Measurements from ENCODE around the gene CFAP99.
"Not testable (repeated sequence)": the region's sequence is repeated elsewhere in the genome, so short reads cannot be mapped to it uniquely, and the experiment has no call there.

The CFAP99 gene

DNA sequence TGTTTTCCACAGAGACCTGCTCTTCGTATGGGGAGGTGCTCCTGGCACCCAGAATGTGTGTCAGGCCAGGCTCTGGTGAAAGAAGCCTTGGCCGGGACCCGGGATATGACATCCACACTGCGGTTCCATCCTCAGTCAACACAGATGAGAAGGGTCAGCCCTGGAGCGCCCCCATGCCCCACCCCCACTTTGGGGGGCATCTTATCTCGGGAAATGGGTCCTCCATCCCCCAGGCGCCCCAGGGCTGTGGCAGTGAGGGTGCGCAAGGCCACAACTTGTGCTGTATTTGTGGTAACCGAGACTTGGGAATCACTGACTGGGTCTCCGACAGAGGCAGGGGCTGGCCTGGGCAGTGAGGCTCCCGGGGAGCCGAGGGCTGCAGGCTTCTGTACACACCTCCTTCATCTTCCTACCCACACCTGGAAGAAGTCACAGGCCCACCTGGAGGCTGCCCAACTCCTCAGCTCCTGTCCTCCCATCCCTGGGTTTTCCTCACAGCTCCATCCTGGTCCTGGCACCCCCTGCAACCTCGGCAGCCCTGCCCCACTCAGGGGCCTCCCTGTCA is 8.0 kb downstream of the CFAP99 start:
- no peak for FAIRE-seq
- DNase-seq (ENCODE audit: insufficient read length, low spot score) = no peak
- TF ChIP-seq TAF1 (IDR thresholded peaks at IDR 0.05; ENCODE audit: low read depth, low read length) (no peak), POLR2A (IDR thresholded peaks at IDR 0.05; ENCODE audit: low read depth, low read length) (no peak), POLR2AphosphoS5 (IDR thresholded peaks at IDR 0.05; ENCODE audit: low read depth, low read length) (no peak), PAX5 (IDR thresholded peaks at IDR 0.05; ENCODE audit: insufficient read depth, low read length, severe bottlenecking) (no peak), SPI1 (IDR thresholded peaks at IDR 0.05; ENCODE audit: low read depth, low read length) (no peak)

DNA sequence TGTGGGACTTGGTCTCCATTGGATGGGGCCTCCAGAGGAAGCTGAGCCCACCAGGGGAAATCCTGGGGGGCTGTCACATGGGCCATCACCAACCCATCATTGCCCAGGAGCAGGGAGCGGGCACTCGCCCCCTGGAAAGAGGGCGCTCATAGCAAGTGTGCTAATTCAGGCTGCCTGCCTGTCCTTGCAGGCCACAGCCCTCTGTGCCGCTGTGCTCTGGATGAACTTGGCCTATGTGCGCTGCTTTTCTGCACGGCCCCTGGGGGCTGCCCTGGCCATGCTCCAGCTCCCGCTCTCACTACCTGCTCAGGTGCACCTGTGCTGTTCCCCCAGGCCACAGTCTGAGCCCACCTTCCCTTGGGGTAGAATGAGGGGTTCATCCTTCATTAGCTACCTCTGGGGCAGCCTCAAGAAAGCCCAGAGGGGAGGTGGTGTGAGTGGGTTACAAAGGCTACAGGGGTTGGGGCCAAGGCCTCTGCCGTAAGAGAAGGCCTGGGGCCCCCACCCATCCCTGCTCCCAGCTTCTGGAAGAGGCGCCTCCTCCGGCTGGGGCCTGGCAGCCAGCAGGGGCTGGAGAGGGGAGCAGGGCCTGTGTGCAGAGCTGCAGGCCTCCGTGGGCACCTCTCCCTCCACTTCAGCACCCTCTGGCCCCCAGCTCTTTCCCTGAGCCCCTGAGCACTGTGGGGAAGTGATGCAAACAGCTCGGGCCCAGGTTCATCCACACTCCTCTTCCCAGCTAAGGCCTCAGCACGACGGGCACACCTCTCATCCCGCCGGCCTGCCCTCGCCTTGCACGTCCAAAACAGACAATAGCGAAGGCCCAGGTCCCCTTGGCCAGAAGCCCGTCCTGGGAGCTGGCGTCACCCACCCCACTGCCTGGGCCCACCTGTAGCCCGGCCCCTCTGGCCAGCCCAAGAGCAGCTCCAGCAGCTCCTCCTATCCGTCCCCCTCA is 8.9 kb downstream of the CFAP99 start:
- DNase-seq (ENCODE audit: insufficient read length, low spot score) (no peak), FAIRE-seq (no peak)
- TF ChIP-seq PAX5 (IDR thresholded peaks at IDR 0.05; ENCODE audit: insufficient read depth, low read length, severe bottlenecking) (no peak), POLR2A (IDR thresholded peaks at IDR 0.05; ENCODE audit: low read depth, low read length) (no peak), SPI1 (IDR thresholded peaks at IDR 0.05; ENCODE audit: low read depth, low read length) (no peak), POU2F2 (IDR thresholded peaks at IDR 0.05; ENCODE audit: low read depth, low read length) (no peak), POLR2AphosphoS5 (IDR thresholded peaks at IDR 0.05; ENCODE audit: low read depth, low read length) (no peak), TAF1 (IDR thresholded peaks at IDR 0.05; ENCODE audit: low read depth, low read length) (no peak)

DNA sequence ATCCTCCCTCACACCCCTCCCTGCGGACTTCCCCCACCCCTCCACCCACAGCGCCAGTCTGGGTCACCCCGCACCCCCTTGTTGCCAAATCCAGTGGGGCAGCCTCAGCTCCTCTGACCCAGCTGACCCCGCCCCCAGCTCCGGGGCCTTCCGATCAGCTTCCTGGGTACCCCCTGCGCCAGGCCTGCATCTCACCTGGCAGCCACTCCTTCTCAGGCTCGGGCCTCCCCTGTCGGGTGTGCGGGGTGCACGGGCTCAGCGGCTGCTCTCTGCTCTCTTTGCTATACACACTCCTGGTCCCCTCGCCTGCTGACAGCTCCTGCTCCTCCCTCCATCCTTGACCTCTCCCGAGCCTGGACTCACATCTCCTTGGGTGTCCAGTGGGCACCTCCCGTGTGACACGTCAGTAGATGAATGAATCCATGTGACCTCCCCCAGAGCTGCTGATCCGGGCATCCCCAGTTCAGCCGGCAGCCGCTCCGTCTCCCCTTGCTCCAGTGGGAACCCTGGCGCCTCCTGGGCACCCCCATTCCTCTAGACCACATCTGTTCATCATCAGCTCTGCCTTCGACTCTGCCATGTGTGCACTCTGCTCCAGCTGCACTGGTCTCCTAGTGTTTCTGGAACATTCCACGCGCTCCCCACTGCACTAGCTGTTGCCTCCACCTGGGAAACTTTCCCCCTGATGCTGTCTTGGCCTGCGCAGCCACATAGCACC is 9.9 kb downstream of the CFAP99 start:
- FAIRE-seq (no peak), DNase-seq (ENCODE audit: insufficient read length, low spot score) (no peak)
- TF ChIP-seq PAX5 (IDR thresholded peaks at IDR 0.05; ENCODE audit: insufficient read depth, low read length, severe bottlenecking) (no peak), POLR2AphosphoS5 (IDR thresholded peaks at IDR 0.05; ENCODE audit: low read depth, low read length) (no peak), POU2F2 (IDR thresholded peaks at IDR 0.05; ENCODE audit: low read depth, low read length) (no peak), SPI1 (IDR thresholded peaks at IDR 0.05; ENCODE audit: low read depth, low read length) (no peak), POLR2A (IDR thresholded peaks at IDR 0.05; ENCODE audit: low read depth, low read length) (no peak), TAF1 (IDR thresholded peaks at IDR 0.05; ENCODE audit: low read depth, low read length) (no peak)

DNA sequence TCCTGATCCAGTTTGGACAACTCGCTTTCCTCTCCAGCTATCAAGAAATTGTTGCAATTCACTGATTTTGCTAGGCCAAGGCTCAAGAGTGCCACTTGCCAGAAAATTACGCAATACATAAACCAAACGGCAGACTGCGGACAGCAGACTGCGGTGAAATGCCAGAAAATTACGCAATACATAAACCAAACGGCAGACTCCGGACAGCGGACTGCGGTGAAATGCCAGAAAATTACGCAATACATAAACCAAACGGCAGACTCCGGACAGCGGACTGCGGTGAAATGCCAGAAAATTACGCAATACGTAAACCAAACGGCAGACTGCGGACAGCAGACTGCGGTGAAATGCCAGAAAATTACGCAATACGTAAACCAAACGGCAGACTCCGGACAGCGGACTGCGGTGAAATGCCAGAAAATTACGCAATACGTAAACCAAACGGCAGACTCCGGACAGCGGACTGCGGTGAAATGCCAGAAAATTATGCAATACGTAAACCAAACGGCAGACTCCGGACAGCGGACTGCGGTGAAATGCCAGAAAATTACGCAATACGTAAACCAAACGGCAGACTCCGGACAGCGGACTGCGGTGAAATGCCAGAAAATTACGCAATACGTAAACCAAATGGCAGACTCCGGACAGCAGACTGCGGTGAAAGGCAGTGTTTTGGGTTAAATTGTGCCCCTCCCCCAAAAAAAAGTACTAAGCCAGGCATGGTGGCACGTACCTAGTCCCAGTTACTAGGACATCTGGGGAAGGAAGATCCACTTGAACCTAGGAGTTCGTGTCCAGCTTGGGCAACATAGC is 11.4 kb downstream of the CFAP99 start:
- FAIRE-seq = not testable (repeated sequence)

DNA sequence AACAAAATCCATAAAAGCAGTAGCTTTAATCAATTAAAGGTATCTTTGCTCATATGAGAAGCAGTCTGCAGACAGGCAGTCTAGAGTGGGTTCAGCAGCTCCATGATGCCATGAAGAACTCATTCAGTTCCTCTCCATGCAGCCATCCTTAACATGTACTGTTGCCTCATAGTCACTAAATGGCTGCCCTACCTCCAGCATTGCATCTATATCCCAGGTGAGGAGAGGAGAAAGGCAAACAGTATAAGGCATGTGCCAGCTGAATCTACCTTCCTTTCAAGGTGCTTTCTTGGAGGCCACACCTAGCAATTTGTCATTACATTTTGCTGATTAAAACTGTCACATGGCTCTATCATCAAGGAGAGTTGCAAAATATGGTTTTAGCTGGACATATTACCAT is 13.2 kb downstream of the CFAP99 start:
- no peak for TF ChIP-seq TAF1 (IDR thresholded peaks at IDR 0.05; ENCODE audit: low read depth, low read length)
- TF ChIP-seq POLR2A (IDR thresholded peaks at IDR 0.05; ENCODE audit: low read depth, low read length) = no peak
- TF ChIP-seq POLR2AphosphoS5 (IDR thresholded peaks at IDR 0.05; ENCODE audit: low read depth, low read length) = no peak
- no peak for TF ChIP-seq PAX5 (IDR thresholded peaks at IDR 0.05; ENCODE audit: insufficient read depth, low read length, severe bottlenecking)
- TF ChIP-seq SPI1 (IDR thresholded peaks at IDR 0.05; ENCODE audit: low read depth, low read length) = no peak
- TF ChIP-seq POU2F2 (IDR thresholded peaks at IDR 0.05; ENCODE audit: low read depth, low read length) = no peak
- FAIRE-seq = no peak
- no peak for DNase-seq (ENCODE audit: insufficient read length, low spot score)

More for the DNA sequence above, 11.4 kb downstream of the CFAP99 start:
- DNase-seq (ENCODE audit: insufficient read length, low spot score) = not testable (repeated sequence)

DNA sequence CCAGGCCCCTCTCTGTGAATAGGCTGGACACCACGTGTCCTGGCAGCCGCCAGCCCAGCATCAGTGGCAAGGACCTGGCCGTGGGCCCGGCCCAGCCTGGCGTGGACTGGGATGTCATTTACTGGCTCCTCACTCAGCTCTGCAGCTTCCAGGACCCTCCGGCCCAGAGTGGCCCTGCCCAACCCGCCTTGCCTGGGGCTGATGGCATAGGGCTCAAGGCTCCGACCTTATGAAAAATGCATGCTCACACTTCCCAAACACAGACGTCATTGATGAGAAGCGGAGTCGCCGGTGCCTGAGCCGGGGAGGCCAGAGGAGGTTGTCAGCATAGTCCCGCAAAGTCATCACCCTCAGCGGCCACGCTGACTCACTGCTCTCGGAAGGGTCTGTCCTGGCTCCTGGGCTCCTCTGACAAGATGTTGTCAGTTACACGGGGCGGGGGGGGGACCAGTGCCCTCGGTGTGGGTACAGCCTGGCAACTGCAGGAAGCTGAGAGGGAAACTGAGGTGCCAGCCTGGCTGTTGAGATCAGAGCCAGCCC is 14.3 kb downstream of the CFAP99 start:
- FAIRE-seq (no peak), DNase-seq (ENCODE audit: insufficient read length, low spot score) (no peak)
- TF ChIP-seq POLR2AphosphoS5 (IDR thresholded peaks at IDR 0.05; ENCODE audit: low read depth, low read length) (no peak), POU2F2 (IDR thresholded peaks at IDR 0.05; ENCODE audit: low read depth, low read length) (no peak), TAF1 (IDR thresholded peaks at IDR 0.05; ENCODE audit: low read depth, low read length) (no peak), PAX5 (IDR thresholded peaks at IDR 0.05; ENCODE audit: insufficient read depth, low read length, severe bottlenecking) (no peak), POLR2A (IDR thresholded peaks at IDR 0.05; ENCODE audit: low read depth, low read length) (no peak), SPI1 (IDR thresholded peaks at IDR 0.05; ENCODE audit: low read depth, low read length) (no peak)

DNA sequence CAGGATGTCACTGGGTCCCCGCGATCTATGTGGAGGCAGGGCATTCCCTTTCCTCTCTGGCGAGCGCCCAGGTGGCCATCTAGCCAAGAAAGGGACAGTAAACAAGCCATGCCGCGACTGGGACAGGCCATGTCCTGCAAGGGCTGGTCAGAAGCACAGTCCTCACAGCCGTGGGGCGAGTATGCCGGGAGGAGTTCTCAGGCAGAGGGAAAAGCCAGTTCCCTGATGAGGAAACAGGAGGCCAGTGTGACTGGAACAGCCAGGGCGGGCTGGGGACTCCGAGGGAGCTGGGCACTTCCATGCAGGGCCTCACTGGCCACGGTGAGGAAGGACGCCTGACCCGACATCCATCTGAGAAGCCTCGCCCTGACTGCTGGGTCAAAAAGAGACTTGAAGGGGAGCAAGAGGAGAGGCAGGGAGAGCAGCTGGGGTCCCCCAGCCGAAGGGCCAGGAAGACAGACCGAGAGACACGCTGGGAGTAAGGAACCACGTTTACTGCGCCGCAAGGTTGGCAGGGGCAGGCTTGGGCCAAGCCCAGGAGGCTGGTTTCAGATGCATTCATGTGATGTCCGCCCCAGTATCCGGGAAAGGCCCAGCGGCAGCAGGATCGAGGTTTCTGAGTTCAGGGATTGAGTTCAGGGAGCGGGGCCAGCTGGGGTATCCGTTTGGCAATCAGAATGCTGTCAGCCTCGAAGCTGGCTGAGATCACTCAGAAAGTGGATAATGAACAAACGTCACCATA is 15.0 kb downstream of the CFAP99 start:
- no peak for FAIRE-seq
- no peak for DNase-seq (ENCODE audit: insufficient read length, low spot score)
- TF ChIP-seq SPI1 (IDR thresholded peaks at IDR 0.05; ENCODE audit: low read depth, low read length) = no peak
- no peak for TF ChIP-seq TAF1 (IDR thresholded peaks at IDR 0.05; ENCODE audit: low read depth, low read length)
- TF ChIP-seq POLR2AphosphoS5 (IDR thresholded peaks at IDR 0.05; ENCODE audit: low read depth, low read length) = no peak
- no peak for TF ChIP-seq PAX5 (IDR thresholded peaks at IDR 0.05; ENCODE audit: insufficient read depth, low read length, severe bottlenecking)
- TF ChIP-seq POLR2A (IDR thresholded peaks at IDR 0.05; ENCODE audit: low read depth, low read length) = no peak
- TF ChIP-seq POU2F2 (IDR thresholded peaks at IDR 0.05; ENCODE audit: low read depth, low read length) = no peak

DNA sequence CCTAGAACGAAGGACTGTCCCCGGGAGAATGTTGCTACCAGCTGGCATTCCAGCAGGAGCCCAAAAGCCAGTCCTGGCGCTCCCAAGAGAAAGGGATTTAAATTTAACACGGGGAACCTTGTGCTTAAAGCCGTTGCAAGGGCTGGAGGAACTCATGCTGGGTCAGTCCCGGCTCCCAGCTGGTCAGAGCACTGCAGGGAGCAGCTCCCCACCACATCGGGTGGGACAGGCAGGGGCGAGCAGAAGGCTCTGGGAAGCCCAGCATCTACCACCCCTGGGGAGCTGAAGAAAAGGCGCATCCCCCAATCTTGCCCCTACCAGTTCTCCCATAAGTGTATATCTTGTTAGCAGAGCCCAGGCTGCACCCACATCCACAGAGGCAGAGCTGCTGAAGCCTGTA is 15.7 kb downstream of the CFAP99 start:
- no peak for DNase-seq (ENCODE audit: insufficient read length, low spot score)
- FAIRE-seq = no peak
- TF ChIP-seq POLR2AphosphoS5 (IDR thresholded peaks at IDR 0.05; ENCODE audit: low read depth, low read length) = no peak
- TF ChIP-seq POU2F2 (IDR thresholded peaks at IDR 0.05; ENCODE audit: low read depth, low read length) = no peak
- no peak for TF ChIP-seq POLR2A (IDR thresholded peaks at IDR 0.05; ENCODE audit: low read depth, low read length)
- TF ChIP-seq SPI1 (IDR thresholded peaks at IDR 0.05; ENCODE audit: low read depth, low read length) = no peak
- TF ChIP-seq PAX5 (IDR thresholded peaks at IDR 0.05; ENCODE audit: insufficient read depth, low read length, severe bottlenecking) = no peak
- TF ChIP-seq TAF1 (IDR thresholded peaks at IDR 0.05; ENCODE audit: low read depth, low read length) = no peak
